Adipose tissue (tissue), 3 donors: ENCODE measurements around the gene PLK4. TPM values are rescaled to one million over a fixed set of nuclear protein-coding genes. Genes with fewer than 3 reads are reported as not detected.
"Not testable (repeated sequence)": the region's sequence is repeated elsewhere in the genome, so short reads cannot be mapped to it uniquely, and the experiment has no call there.

Source experiments
- H3K27ac ChIP-seq: one replicate; pipeline ENCODE4 v1.5.1; 2013; ENCODE audit warnings: low read depth, low read length
- WGBS, 3 donors: extraction: QIAGEN DNeasy Blood & Tissue Kit; methylation state at CpG; one replicate each; pipeline ENCODE4 v1.1.7; 2013; 5-methylcytosine and 5-hydroxymethylcytosine counted together
- polyA plus RNA-seq, 3 donors: library from polyadenylated mRNA; stranded (reverse); fragments of 200-250 nt; gene quantifications; one replicate each; pipeline ENCODE4 v1.2.3, GENCODE V29; 2013
- donor health status: healthy with polysubstance abuse.
- donor health status: Bipolar disorder and iron deficiency.
- donor health status: healthy.

PLK4 gene
- polyA plus RNA-seq, 3 donors: 0.39 to 1.0 (median 0.49) TPM

- WGBS, 3 donors: 76 to 90% (median 82%) methylated on average over 1 of the region's 1 CpG
These were observed 15.4 kb downstream of the PLK4 start for GRCh38 chr4:127896069-127896468.

GRCh38 chr4:127896528-127896927, 15.8 kb downstream of the PLK4 start:
- 84 to 100% (median 97%) methylated on average over 1 of the region's 1 CpG for WGBS, 3 donors
- no peak overlapping the region for H3K27ac ChIP-seq

More at GRCh38 chr4:127896069-127896468, 15.4 kb downstream of the PLK4 start:
- H3K27ac ChIP-seq: no peak overlapping the region

DNA sequence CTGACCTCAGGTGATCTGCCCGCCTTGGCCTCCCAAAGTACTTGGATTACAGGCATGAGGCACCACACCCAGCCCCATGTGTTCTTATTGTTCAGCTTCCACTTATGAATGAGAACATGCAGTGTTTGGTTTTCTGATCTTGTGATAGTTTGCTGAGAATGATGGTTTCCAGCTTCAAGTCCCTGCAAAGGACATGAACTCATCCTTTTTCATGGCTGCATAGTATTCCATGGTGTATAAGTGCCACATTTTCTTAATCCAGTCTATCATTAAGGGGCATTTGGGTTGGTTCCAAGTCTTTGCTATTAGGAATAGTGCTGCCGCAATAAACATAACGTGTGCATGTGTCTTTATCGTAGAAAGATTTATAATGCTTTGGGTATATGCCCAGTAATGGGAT, 19.0 kb downstream of the PLK4 start:
- not testable (repeated sequence) for H3K27ac ChIP-seq
- WGBS, 3 donors: 97 to 98% (median 98%) methylated on average over 4 of the region's 4 CpGs

GRCh38 chr4:127905029-127905428, 24.3 kb downstream of the PLK4 start:
- no peak overlapping the region for H3K27ac ChIP-seq
- WGBS, 3 donors: 79 to 90% (median 86%) methylated on average over 8 of the region's 8 CpGs

- 92 to 96% (median 93%) methylated on average over 3 of the region's 3 CpGs for WGBS, 3 donors
- H3K27ac ChIP-seq: no peak overlapping the region
These were observed 35.8 kb downstream of the PLK4 start for GRCh38 chr4:127916512-127916911.

DNA sequence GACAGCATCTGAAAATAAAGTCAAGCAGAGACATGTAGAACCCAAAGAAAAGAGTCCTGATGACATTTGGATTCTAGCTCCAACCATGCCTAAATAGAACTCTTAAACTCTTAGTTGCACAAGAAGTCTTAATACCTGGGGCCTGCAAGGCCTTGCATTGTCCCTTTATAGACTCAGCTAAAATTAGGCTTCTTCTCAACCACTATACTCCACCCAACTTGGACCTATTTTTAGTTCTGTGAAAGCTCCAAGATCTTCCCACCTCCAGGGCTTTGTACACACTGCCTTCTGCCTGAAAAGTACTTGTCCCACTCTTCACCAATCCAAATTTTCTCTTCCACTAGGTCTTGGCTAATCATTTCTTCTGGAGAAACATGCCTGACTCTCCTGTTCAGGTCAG, 36.5 kb downstream of the PLK4 start:
- no peak overlapping the region for H3K27ac ChIP-seq

DNA sequence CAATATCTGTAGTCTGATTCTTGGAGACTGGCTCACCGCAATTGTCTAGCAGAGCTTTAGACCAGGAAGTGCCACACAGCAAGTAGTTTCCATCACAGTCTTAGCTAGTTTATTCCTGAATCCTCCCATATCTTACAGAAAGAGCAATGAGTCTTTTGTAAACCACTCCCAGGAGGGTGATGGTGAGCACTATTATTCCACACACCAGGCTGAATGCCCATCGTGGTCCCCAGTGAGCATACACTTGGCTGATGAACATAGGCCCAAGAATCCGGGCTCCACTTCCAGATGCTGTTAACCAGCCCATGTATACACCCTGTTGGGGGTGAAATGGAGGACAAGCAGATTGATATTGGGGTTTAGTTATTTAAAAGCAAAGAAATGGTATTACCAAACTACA, 39.8 kb downstream of the PLK4 start:
- WGBS, 3 donors: 72 to 95% (median 82%) methylated on average over 3 of the region's 3 CpGs

GRCh38 chr4:127922226-127922625, 41.5 kb downstream of the PLK4 start:
- WGBS, 3 donors: 99 to 100% (median 100%) methylated on average over 2 of the region's 2 CpGs

More for the DNA sequence above, 39.8 kb downstream of the PLK4 start:
- no peak overlapping the region for H3K27ac ChIP-seq

DNA sequence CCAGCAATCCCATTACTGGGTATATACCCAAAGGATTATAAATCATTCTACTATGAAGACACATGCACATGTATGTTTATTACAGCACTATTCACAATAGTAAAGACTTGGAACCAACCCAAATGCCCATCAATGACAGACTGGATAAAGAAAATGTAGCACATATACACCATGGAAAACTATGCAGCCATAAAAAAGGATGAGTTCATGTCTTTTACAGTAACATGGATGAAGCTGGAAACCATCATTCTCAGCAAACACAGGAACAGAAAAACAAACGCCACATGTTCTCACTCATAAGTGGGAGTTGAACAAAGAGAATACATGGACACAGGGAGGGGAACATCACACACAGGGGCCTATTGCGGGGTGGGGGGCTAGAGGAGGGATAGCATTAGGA, 45.0 kb downstream of the PLK4 start:
- not testable (repeated sequence) for H3K27ac ChIP-seq
- WGBS, 3 donors: 95 to 97% (median 96%) methylated on average over 2 of the region's 2 CpGs

More at GRCh38 chr4:127922226-127922625, 41.5 kb downstream of the PLK4 start:
- no peak overlapping the region for H3K27ac ChIP-seq

DNA sequence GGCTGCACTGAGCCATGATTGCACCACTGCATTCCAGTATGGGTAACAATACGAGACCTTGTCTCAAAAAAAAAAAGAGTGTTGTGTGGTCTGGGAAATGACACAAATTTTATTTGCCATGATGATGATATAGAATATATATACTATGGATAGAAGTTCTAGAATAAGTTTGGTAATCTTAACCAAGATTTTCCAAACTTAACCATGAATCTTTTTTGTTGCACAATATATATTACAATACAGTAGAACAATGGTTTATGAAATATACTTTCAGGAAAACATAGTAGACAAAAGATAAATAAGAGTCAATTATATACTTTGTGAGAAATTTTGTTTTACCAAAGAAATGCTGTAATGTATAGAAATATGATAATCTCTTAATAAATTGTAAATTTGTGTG, 49.5 kb downstream of the PLK4 start:
- H3K27ac ChIP-seq: no peak overlapping the region
- 85 to 93% (median 91%) methylated on average over 1 of the region's 1 CpG for WGBS, 3 donors

DNA sequence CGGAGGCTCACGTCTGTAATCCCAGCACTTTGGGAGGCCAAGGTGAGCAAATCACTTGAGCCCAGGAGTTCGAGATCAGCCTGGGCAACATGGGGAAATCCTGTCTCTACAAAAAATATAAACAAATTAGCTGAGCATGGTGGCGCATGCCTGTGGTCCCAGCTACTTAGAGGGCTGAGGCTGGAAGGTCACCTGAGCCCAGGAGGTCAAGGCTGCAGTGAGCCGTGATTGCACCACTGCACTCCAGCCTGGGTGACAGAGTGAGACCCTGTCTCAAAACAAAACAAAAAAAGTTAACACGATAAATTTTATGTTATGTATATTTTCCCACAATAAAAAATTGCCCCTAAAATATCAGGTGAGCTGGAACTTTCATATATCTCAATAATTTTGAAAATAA, 51.1 kb downstream of the PLK4 start:
- 88 to 93% (median 92%) methylated on average over 6 of the region's 6 CpGs for WGBS, 3 donors
- not testable (repeated sequence) for H3K27ac ChIP-seq

- WGBS, 3 donors: 96 to 100% (median 100%) methylated on average over 1 of the region's 1 CpG
- H3K27ac ChIP-seq: no peak overlapping the region
These were observed 56.3 kb downstream of the PLK4 start for GRCh38 chr4:127936974-127937373.

Other genes with a start within 250 kb of the PLK4 start
- 1 to 10 TPM; 1.6 to 5.0 (median 2.7) TPM for gene INTU, start 247.9 kb upstream of the PLK4 start, polyA plus RNA-seq
- not detected for gene SLC25A31, start 150.5 kb upstream of the PLK4 start, polyA plus RNA-seq
- under 1 TPM; 0.45 to 0.85 (median 0.77) TPM for gene HSPA4L, start 98.6 kb upstream of the PLK4 start, polyA plus RNA-seq
- gene MFSD8, start 84.3 kb downstream of the PLK4 start, polyA plus RNA-seq: 1 to 10 TPM; 5.7 to 7.8 (median 7.3) TPM
- 1 to 10 TPM; 2.8 to 4.4 (median 3.0) TPM for gene ABHD18, start 84.5 kb downstream of the PLK4 start, polyA plus RNA-seq
- 10 to 100 TPM in 2 of 3 donors, 1 to 10 TPM in 1; 9.7 to 16.5 (median 10.6) TPM for gene LARP1B, start 180.4 kb downstream of the PLK4 start, polyA plus RNA-seq